GM18870 (cell line): Measurements from ENCODE around the gene FAAH.

ENCODE experiments used
- ATAC-seq: cut with Tn5 transposase; IDR thresholded peaks from one replicate; pipeline ENCODE4 v1.9.1; 2021; ENCODE audit warnings: moderate library complexity; ENCODE audit not compliant: unreplicated experiment

The FAAH gene

GRCh38 chr1:46449223-46450159 is 55.4 kb downstream of the FAAH start:
- ATAC-seq = no peak

DNA sequence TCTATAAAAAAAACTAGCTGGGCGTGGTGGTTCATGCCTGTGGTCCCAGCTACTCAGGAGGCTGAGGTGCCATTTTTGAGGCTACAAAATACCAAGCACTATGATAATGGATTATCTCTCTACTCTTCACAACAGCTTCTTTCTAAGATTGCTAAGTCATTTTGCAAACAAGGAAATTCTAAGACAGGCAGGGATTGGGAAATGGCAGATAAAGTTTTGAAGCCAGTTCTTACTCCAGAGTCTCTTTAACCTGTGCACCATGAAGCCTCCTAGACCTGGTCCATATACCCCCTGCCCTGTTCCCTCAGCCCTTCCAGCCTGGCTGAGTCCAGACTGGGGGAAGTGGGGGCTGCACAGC is 56.0 kb downstream of the FAAH start:
- ATAC-seq = no peak

DNA sequence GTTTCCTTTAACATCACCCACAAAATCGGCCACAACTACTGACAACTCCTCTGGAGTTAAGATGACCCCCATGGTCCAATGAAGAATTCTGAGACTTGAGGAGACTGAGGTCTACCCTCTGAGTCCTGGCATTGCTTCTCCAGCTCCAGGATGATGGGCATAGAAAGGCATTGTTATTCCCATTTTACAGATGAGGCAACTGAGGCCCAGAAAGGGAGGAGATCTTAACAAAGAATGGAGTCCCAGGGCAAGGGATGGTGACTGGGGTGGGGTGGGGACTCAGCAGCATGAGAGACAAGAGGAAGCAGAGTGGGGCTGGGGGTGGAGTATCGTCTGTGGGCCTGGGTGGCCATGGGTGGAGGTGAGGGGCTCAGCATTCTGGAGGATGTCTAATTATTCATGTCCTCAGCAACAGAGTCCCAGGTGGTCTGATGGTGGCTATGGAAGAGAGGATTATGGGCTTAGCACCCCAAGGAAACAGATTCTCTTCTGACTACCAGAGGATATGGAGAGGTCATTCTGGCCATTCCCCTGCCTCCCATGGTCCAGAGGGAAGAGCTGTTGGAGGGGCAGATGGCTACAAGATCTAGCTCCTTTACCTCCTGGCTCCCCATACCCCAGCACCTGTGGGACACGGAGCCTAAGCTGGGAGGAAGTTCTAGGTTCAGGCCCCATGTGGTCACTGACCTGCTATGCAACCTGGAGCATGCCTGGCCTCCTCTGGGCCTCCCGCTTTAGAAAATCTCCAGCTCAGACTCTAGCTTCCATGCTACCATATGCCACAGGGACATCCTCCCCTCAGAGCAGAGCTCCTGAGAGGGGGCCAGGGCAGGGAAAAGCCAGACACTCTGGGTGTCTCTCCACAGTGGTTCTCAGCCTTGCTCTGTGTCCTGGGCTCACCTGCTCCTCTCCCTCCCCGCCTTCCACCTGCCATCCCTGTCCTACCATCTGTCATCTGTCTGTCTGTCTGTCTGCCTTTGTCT is 58.1 kb downstream of the FAAH start:
- no peak for ATAC-seq

DNA sequence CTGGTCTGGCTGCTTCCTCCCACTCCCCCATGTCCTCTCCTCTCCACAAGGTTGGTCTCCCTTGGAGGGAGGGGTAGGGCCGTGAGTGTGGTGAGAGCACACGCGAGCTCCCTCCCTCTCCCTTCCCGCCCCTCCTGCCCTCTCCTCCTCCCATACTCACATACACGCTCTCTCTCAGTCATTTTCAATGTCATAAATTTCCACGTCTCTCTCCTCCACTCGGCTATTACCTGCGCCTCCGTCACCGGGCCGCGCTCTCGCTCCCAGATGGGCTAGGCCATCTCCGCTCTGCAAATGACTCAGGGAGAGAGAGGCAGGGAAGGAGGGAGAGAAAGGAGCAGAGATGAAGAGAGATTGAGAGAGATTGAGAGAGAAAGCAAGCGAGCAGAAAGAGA is 58.8 kb downstream of the FAAH start:
- ATAC-seq = no peak

GRCh38 chr1:46453449-46453848 is 59.3 kb downstream of the FAAH start:
- no peak for ATAC-seq

DNA sequence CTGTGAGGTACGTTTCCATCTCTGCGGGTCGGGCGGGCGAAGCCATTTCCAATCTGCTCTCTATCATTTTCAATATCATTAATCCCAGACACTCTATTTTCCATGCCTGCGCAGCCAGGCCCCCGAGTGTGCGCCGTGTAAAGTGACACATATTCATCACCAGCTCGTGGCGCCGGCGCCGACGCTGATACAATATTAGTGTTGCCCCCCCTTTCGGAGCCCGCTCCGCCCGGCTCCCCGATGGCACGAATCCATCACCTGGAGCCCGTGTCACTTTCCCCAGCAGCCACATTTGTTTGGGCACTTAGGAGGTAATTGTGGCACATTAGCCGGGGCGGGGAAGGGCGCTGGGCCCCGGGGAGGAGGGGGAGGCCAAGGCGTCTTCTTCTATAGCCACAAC is 61.8 kb downstream of the FAAH start:
- ATAC-seq = no peak

DNA sequence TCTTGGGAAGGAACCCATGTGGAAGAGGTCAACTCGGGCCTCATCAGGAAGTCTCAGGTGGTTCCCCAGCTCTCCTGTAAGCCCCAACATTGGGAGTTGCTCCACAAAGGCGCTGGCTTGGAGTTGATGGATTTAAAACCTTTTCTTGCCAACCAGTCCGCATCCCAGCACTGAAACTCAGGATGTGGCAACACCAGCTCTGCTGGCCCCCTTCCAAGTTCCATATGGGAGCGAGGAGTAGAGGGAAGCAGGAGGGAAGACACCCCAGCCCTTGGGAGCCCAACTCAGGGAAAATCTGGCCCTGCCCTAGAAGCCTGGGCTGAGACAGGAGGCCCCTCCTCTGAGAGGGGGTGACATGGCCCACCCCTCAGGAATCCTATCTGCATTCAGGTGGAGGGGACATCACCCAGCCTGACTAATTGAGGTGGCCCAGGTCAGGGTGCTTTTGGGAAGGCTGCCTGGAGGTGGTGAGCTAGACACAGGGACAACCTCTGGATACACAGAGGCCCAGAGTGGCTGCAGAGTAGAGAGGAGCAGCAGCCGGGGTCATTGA is 62.4 kb downstream of the FAAH start:
- no peak for ATAC-seq

- ATAC-seq = no peak
These were observed 63.1 kb downstream of the FAAH start for GRCh38 chr1:46457178-46457577.

GRCh38 chr1:46458190-46458589 is 64.1 kb downstream of the FAAH start:
- ATAC-seq = no peak

GRCh38 chr1:46458846-46459245 is 64.7 kb downstream of the FAAH start:
- no peak for ATAC-seq

- no peak for ATAC-seq
These were observed 65.2 kb downstream of the FAAH start for GRCh38 chr1:46459315-46459714.

GRCh38 chr1:46461017-46461808 is 67.1 kb downstream of the FAAH start:
- ATAC-seq = no peak

- ATAC-seq = no peak
These were observed 67.8 kb downstream of the FAAH start for GRCh38 chr1:46461809-46462448.
